ENCODE measurements around the gene PTPN1. TPM values are rescaled to one million over a fixed set of nuclear protein-coding genes. Genes with fewer than 3 reads are reported as not detected.

PTPN1 gene
- total RNA-seq, 4 donors from 2014 or later, result 13.8 to 40.4 (median 22.0) TPM

GRCh38 chr20:50484271-50484976 lies 25.8 kb upstream of the PTPN1 start:
- Histone ChIP-seq H3K4me1 (peaks cover 0 to 6% (median 3%) of the 10 kb centered on the region in 4 donors), H3K27me3 (no peaks in the 10 kb centered on the region), H3K9me3 (no peaks in the 10 kb centered on the region), H3K36me3 (no peaks in the 10 kb centered on the region), H3K4me3 (peak overlapping the region in 2 of 4 donors; percentile 55 to 70), H3K27ac (peak overlapping the region; percentile 78 to 92 (median 85))
- no peak for TF ChIP-seq POLR2A (IDR thresholded peaks at IDR 0.05)
- peak in 1 of 6 experiments; percentile 10 for TF ChIP-seq CTCF (IDR thresholded peaks at IDR 0.05)
- no peak for DNase-seq

- no peak for TF ChIP-seq CTCF (IDR thresholded peaks at IDR 0.05)
- TF ChIP-seq POLR2A (IDR thresholded peaks at IDR 0.05), result no peak
- H3K4me1 ChIP-seq, result peaks cover 0 to 6% (median 3%) of the 10 kb centered on the region in 4 donors
- no peaks in the 10 kb centered on the region for H3K9me3 ChIP-seq
- no peaks in the 10 kb centered on the region for H3K27me3 ChIP-seq
- no peak overlapping the region for H3K27ac ChIP-seq
- H3K36me3 ChIP-seq, result no peaks in the 10 kb centered on the region
- no peak for DNase-seq
- H3K4me3 ChIP-seq, result no peak overlapping the region
Observed at GRCh38 chr20:50487397-50487796, 22.8 kb upstream of the PTPN1 start.

GRCh38 chr20:50488236-50488806 lies 21.9 kb upstream of the PTPN1 start:
- no peak for TF ChIP-seq CTCF (IDR thresholded peaks at IDR 0.05)
- TF ChIP-seq POLR2A (IDR thresholded peaks at IDR 0.05), result no peak
- Histone ChIP-seq H3K4me3 (no peak overlapping the region), H3K9me3 (no peaks in the 10 kb centered on the region), H3K27ac (no peak overlapping the region), H3K27me3 (no peaks in the 10 kb centered on the region), H3K4me1 (peaks cover 0 to 6% (median 0%) of the 10 kb centered on the region in 4 donors), H3K36me3 (no peaks in the 10 kb centered on the region)
- no peak for DNase-seq

- H3K27ac ChIP-seq, result no peak overlapping the region
- no peak overlapping the region for H3K4me3 ChIP-seq
- TF ChIP-seq CTCF (IDR thresholded peaks at IDR 0.05), result no peak
- no peak for TF ChIP-seq POLR2A (IDR thresholded peaks at IDR 0.05)
Observed at GRCh38 chr20:50491168-50491567, 19.0 kb upstream of the PTPN1 start.

GRCh38 chr20:50491926-50492634 lies 18.1 kb upstream of the PTPN1 start:
- TF ChIP-seq POLR2A (IDR thresholded peaks at IDR 0.05) (no peak), CTCF (IDR thresholded peaks at IDR 0.05) (no peak)
- Histone ChIP-seq H3K27ac (no peak overlapping the region), H3K36me3 (no peaks in the 10 kb centered on the region), H3K4me1 (no peaks in the 10 kb centered on the region), H3K9me3 (no peaks in the 10 kb centered on the region), H3K27me3 (no peaks in the 10 kb centered on the region), H3K4me3 (no peak overlapping the region)
- peak in 2 of 3 donors; percentile 58 to 74 for DNase-seq

More at GRCh38 chr20:50491168-50491567, 19.0 kb upstream of the PTPN1 start:
- Histone ChIP-seq H3K36me3 (no peaks in the 10 kb centered on the region), H3K4me1 (no peaks in the 10 kb centered on the region), H3K9me3 (no peaks in the 10 kb centered on the region), H3K27me3 (no peaks in the 10 kb centered on the region)
- no peak for DNase-seq

Data from Peyer's patch (tissue), 4 donors.